Suprapubic skin (tissue), 4 donors: ENCODE data around the gene DOK6.

Source experiments
- EP300 ChIP-seq: sonication (generic); formaldehyde crosslinking; IDR thresholded peaks from one replicate; pipeline ENCODE4 v1.6.1; 2017; ENCODE audit warnings: antibody characterized with exemption
- POLR2A ChIP-seq, 2 donors: fragments of 450-650 bp; IDR thresholded peaks; one replicate each; pipeline ENCODE4 v1.6.1; 2017; ENCODE audit warnings: antibody characterized with exemption in 2 of 2, mild to moderate bottlenecking in 2 of 2, moderate library complexity in 2 of 2
- POLR2AphosphoS5 ChIP-seq, 3 donors: sonication (generic); formaldehyde crosslinking; IDR thresholded peaks; one replicate each; pipeline ENCODE4 v1.6.1; 2017; ENCODE audit warnings: antibody characterized with exemption in 3 of 3
- TF ChIP-seq, protein P1 (sequence below), 2 donors: fragments of 200-600 bp in 1 of 2; fragments of 450-650 bp in 1 of 2; sonication (generic) in 1 of 2; IDR thresholded peaks; one replicate each; pipeline ENCODE4 v1.5.1; 2016 to 2019; ENCODE audit warnings: antibody characterized with exemption in 2 of 2, mild to moderate bottlenecking in 1 of 2, moderate library complexity in 1 of 2

DNA sequence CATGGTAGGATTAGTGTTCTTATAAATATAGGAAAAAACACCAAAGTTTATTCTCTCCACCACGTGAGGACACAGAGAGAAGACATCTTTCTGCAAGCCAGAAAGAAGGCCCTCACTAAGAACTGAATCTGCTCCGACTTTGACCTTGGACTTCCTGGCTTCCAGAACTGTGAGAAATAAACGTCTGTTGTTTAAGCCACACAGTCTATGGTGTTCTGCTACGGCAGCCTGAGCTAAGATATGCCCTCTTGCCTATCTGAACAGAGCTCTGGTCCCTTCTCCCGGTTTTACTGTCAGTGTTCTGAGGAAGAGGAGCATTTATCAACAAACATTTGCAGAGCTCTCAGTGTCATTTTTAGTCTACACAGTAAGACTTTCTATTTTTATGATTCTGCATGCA lies 131.3 kb downstream of the DOK6 start:
- no peak for TF ChIP-seq POLR2A (IDR thresholded peaks at IDR 0.05)
- TF ChIP-seq, protein P1, sequence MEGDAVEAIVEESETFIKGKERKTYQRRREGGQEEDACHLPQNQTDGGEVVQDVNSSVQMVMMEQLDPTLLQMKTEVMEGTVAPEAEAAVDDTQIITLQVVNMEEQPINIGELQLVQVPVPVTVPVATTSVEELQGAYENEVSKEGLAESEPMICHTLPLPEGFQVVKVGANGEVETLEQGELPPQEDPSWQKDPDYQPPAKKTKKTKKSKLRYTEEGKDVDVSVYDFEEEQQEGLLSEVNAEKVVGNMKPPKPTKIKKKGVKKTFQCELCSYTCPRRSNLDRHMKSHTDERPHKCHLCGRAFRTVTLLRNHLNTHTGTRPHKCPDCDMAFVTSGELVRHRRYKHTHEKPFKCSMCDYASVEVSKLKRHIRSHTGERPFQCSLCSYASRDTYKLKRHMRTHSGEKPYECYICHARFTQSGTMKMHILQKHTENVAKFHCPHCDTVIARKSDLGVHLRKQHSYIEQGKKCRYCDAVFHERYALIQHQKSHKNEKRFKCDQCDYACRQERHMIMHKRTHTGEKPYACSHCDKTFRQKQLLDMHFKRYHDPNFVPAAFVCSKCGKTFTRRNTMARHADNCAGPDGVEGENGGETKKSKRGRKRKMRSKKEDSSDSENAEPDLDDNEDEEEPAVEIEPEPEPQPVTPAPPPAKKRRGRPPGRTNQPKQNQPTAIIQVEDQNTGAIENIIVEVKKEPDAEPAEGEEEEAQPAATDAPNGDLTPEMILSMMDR (IDR thresholded peaks at IDR 0.05), result no peak
- no peak for TF ChIP-seq POLR2AphosphoS5 (IDR thresholded peaks at IDR 0.05)
- no peak for TF ChIP-seq EP300
